Hepatic stellate cell (primary cell): ENCODE data around the gene ARFRP1.

Experiments used
- DNase-seq: peaks from one replicate; pipeline ENCODE4 v3.0.0; 2011; ENCODE audit warnings: low spot score

ARFRP1 gene

GRCh38 chr20:63707558-63708300 lies at the start of gene ARFRP1, which contains the start of gene ZGPAT:
TSS of gene ARFRP1 (minus strand) at chr20:63707976. CDS start at chr20:63707091, 885 bp downstream.
TSS of gene ZGPAT (plus strand) at chr20:63708039. CDS start at chr20:63708581, 542 bp downstream.
- peak; percentile 85 for DNase-seq

- DNase-seq = no peak
Observed at GRCh38 chr20:63756648-63756991, 48.8 kb upstream of the ARFRP1 start.

GRCh38 chr20:63755933-63756647 lies 48.3 kb upstream of the ARFRP1 start:
- no peak for DNase-seq

GRCh38 chr20:63754008-63754407 lies 46.2 kb upstream of the ARFRP1 start:
- DNase-seq = no peak

GRCh38 chr20:63753381-63753780 lies 45.6 kb upstream of the ARFRP1 start:
- no peak for DNase-seq

- DNase-seq = no peak
Observed at GRCh38 chr20:63752411-63753101, 44.8 kb upstream of the ARFRP1 start.

GRCh38 chr20:63751471-63752271 lies 43.9 kb upstream of the ARFRP1 start:
- DNase-seq = no peak

- DNase-seq = no peak
Observed at GRCh38 chr20:63750807-63751470, 43.2 kb upstream of the ARFRP1 start.

- DNase-seq = no peak
Observed at GRCh38 chr20:63749597-63750508, 42.1 kb upstream of the ARFRP1 start.

- no peak for DNase-seq
Observed at GRCh38 chr20:63748934-63749270, 41.1 kb upstream of the ARFRP1 start.

- no peak for DNase-seq
Observed at GRCh38 chr20:63748070-63748933, 40.5 kb upstream of the ARFRP1 start.

- no peak for DNase-seq
Observed at GRCh38 chr20:63747622-63748069, 39.9 kb upstream of the ARFRP1 start.

- no peak for DNase-seq
Observed at GRCh38 chr20:63746751-63747315, 39.1 kb upstream of the ARFRP1 start.

- DNase-seq = no peak
Observed at GRCh38 chr20:63745961-63746731, 38.4 kb upstream of the ARFRP1 start.

GRCh38 chr20:63745424-63745805 lies 37.6 kb upstream of the ARFRP1 start:
- DNase-seq = no peak

- no peak for DNase-seq
Observed at GRCh38 chr20:63744574-63745423, 37.0 kb upstream of the ARFRP1 start.

GRCh38 chr20:63744158-63744557 lies 36.4 kb upstream of the ARFRP1 start:
- no peak for DNase-seq
